Liver (tissue), 3 donors: ENCODE measurements around the gene GPR137C.

Source experiments
- ATF3 ChIP-seq: IDR thresholded peaks from 2 replicates; pipeline ENCODE4 v1.6.1; 2016; ENCODE audit warnings: antibody characterized with exemption
- CTCF ChIP-seq: fragments of 150-350 bp; IDR thresholded peaks from 2 replicates; pipeline ENCODE4 v1.5.1; 2017; ENCODE audit warnings: improper control_type of control experiment, low read depth, low read length; ENCODE audit not compliant: missing input control
- JUND ChIP-seq, 2 donors: IDR thresholded peaks; 2 replicates each; pipeline ENCODE4 v1.6.1; 2016; ENCODE audit warnings: antibody characterized with exemption in 2 of 2
- RAD21 ChIP-seq, 2 donors: IDR thresholded peaks; 2 replicates each; pipeline ENCODE4 v1.6.1; 2016; ENCODE audit warnings: antibody characterized with exemption in 2 of 2, mild to moderate bottlenecking in 2 of 2
- SP1 ChIP-seq: IDR thresholded peaks from 2 replicates; pipeline ENCODE4 v1.6.1; 2018; ENCODE audit warnings: antibody characterized with exemption, mild to moderate bottlenecking
- TAF1 ChIP-seq: conservative IDR thresholded peaks from 2 replicates; pipeline ENCODE4 v1.6.1; 2016; ENCODE audit warnings: antibody characterized with exemption, mild to moderate bottlenecking
- ZBTB33 ChIP-seq: IDR thresholded peaks from 2 replicates; pipeline ENCODE4 v1.6.1; 2016; ENCODE audit warnings: antibody characterized with exemption
- donor health status: healthy.
- donor health status: healthy.

GRCh38 chr14:52660832-52661231 lies 108.2 kb downstream of the GPR137C start:
- TF ChIP-seq JUND (IDR thresholded peaks at IDR 0.05) (no peak), CTCF (no peak), ZBTB33 (no peak), SP1 (no peak), TAF1 (no peak), RAD21 (IDR thresholded peaks at IDR 0.05) (no peak), ATF3 (no peak)
